Astrocyte (in vitro differentiated cells and primary cell): Measurements from ENCODE around the gene PRKD2.

Source experiments
- CTCF ChIP-seq: IDR thresholded peaks from 2 replicates; pipeline ENCODE4 v1.5.1; 2011; ENCODE audit warnings: low read depth, mild to moderate bottlenecking, inconsistent platforms, low read length, moderate library complexity; ENCODE audit not compliant: insufficient read depth
- EZH2 ChIP-seq: IDR thresholded peaks from 2 replicates; pipeline ENCODE4 v1.6.1; 2012; ENCODE audit warnings: mild to moderate bottlenecking, low read length, inconsistent platforms; ENCODE audit not compliant: insufficient read depth

GRCh38 chr19:46731007-46731501 lies 14.1 kb upstream of the PRKD2 start:
- TF ChIP-seq CTCF (no peak), EZH2 (no peak)
